Memory B cell (primary cell): ENCODE results near the gene CHMP6.

Experiments used
- ATAC-seq: fragments of 150-1000 bp; cut with Tn5 transposase; 2 replicates; pipeline ENCODE4 v1.10.0; 2021; ENCODE audit warnings: low read depth, mild to moderate bottlenecking, moderate library complexity
- DNase-seq, 2 donors: peaks; one replicate each; pipeline ENCODE4 v3.0.0; 2022; ENCODE audit warnings: low spot score in 2 of 2
- H3K27ac Mint-ChIP-seq: one replicate; pipeline ENCODE4 v1.8.0; 2022; ENCODE audit warnings: mild to moderate bottlenecking, moderate library complexity, mixed read lengths
- H3K27me3 Mint-ChIP-seq: one replicate; pipeline ENCODE4 v1.8.0; 2022; ENCODE audit warnings: mixed read lengths
- H3K36me3 Mint-ChIP-seq: one replicate; pipeline ENCODE4 v1.8.0; 2022; ENCODE audit warnings: mild to moderate bottlenecking, mixed read lengths
- H3K4me1 Mint-ChIP-seq: one replicate; pipeline ENCODE4 v1.8.0; 2022; ENCODE audit warnings: mixed read lengths
- H3K4me3 Mint-ChIP-seq: one replicate; pipeline ENCODE4 v1.8.0; 2022; ENCODE audit warnings: mild to moderate bottlenecking, moderate library complexity, mixed read lengths
- H3K9me3 Mint-ChIP-seq: one replicate; pipeline ENCODE4 v1.8.0; 2022; ENCODE audit warnings: mixed read lengths

The CHMP6 gene

DNA sequence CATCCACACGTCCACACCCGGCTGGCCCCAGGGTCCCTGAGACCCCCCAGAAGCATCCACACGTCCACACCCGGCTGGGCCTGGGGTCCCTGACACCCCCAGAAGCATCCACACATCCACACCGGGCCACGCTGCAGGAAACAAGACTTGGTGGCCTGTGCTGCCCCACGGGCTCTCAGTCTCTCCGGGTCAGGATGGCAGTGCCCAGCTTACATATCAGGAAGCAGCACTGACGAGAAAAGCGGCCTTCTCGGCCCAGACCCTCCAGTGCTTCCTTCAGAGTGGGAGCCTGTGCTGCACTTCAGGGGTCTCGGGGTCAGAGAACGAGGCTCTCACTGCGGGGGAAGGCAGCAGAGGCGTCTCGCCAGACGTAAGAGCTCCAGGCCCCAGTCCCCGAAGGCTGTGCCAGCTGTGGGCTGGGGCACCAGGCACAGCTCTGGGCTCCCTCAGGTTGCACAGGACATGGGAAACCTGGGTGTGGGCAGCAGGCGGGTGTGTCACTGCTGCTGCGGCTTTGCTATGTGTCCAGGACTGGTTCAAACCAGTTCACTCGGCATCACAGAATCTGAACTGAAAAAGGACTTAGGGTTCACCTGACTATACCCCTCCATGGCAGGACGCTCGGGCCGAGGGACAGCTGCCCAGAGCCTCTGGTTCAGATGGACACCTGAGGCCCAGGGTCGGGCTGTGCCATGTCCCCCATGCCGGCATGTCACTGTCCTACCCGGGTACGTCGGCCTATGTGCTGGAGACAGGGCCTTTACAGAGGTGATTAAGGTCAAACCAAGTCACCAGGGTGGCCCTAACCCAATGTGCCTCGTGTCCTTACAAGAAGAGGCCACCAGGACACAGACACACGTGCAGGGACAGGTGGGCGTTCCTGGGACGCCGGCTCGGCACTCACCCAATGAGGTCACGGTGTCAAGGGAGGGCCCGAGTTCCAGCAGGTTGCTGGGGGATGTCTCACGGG, 40.2 kb upstream of the CHMP6 start:
- no peak overlapping the region for H3K27ac Mint-ChIP-seq

DNA sequence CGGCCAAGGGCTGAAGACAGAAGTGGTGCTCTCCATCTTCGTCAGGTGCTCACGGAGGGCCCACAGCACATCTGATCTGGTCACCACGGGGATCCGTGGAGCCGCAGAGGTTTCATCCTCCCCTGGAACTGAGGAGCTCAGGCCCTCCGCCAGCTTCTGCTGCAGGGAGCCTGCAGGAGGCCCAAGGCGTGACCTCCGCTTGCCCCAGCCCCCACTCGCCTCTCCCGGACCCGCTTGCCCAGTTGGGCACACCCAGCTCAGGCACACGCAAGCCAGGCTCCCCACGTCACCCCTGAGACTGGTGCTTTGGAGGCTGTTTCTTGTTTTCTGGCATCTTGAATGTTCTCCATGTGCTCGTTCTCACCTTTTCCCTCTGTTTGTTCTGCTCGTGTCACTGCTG, 39.4 kb upstream of the CHMP6 start:
- no peak overlapping the region for H3K4me3 Mint-ChIP-seq
- DNase-seq, result no peak
- H3K4me1 Mint-ChIP-seq, result no peaks in the 10 kb centered on the region
- H3K27me3 Mint-ChIP-seq, result no peaks in the 10 kb centered on the region
- no peak for ATAC-seq
- H3K36me3 Mint-ChIP-seq, result peaks cover 20% of the 10 kb centered on the region
- H3K27ac Mint-ChIP-seq, result no peak overlapping the region
- no peaks in the 10 kb centered on the region for H3K9me3 Mint-ChIP-seq

More for the DNA sequence above, 40.2 kb upstream of the CHMP6 start:
- Mint-ChIP-seq H3K36me3 (peaks cover 29% of the 10 kb centered on the region), H3K9me3 (no peaks in the 10 kb centered on the region), H3K27me3 (no peaks in the 10 kb centered on the region), H3K4me3 (no peak overlapping the region), H3K4me1 (no peaks in the 10 kb centered on the region)
- ATAC-seq, result no peak
- no peak for DNase-seq

DNA sequence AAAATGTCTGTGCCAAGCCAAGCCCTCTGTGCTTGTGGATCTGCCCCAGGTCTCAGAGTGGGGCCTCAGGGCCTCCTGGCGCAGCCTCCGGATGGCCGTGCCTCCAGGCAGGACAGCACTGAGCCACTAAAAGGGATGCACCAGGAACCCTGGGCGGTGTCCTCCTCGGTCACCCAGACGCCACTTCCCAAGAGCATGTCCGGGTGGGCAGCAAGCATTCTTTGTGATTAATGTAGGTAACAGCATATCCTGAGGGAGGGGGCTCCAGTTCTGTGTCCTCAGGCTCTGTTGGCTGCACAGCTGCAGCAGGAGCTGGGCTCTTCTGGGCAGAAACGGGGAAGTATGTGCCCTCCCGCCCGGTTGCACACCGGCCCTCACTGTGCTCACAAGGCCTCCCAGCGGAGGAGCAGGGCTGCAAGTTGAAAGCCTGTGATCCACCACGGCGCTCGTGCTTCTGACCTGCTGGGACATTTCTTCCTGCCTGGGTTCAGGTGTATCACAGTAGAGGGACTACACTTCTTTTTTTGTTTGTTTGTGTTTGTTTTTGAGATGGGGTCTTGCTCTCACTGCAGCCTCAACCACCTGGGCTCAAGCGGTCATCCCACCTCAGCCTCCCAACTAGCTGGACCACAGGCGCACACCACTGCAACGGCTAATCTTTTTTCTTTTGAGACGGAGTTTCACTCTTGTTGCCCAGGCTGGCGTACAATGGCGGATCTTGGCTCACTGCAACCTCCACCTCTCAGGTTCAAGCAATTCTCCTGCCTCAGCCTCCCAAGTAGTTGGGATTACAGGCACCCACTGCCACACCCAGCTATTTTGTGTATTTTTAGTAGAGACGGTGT, 37.9 kb upstream of the CHMP6 start:
- no peak for DNase-seq
- H3K4me3 Mint-ChIP-seq, result no peak overlapping the region
- no peaks in the 10 kb centered on the region for H3K27me3 Mint-ChIP-seq
- H3K9me3 Mint-ChIP-seq, result no peaks in the 10 kb centered on the region
- peaks cover 18% of the 10 kb centered on the region for H3K36me3 Mint-ChIP-seq
- ATAC-seq, result no peak
- H3K4me1 Mint-ChIP-seq, result no peaks in the 10 kb centered on the region
- no peak overlapping the region for H3K27ac Mint-ChIP-seq

DNA sequence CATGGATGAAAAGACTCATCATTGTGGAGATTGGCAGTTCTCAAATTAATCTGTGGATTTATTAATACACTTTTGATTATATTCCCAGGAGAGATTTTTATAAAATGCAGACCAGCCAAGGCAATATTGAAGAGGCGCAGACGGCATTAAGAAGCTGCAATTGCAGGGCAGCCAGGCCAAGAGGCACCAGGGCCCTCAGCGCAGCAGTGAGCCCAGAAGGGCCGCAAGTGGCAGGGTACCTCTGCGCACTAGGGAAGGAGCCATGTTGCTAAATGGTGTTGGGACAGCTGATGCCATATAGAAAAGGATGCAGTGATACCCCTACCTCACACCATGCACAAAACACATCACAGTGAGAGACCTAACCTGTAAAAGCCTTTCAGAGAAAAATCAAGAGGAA, 36.6 kb upstream of the CHMP6 start:
- H3K27ac Mint-ChIP-seq, result peak overlapping the region; percentile 13

DNA sequence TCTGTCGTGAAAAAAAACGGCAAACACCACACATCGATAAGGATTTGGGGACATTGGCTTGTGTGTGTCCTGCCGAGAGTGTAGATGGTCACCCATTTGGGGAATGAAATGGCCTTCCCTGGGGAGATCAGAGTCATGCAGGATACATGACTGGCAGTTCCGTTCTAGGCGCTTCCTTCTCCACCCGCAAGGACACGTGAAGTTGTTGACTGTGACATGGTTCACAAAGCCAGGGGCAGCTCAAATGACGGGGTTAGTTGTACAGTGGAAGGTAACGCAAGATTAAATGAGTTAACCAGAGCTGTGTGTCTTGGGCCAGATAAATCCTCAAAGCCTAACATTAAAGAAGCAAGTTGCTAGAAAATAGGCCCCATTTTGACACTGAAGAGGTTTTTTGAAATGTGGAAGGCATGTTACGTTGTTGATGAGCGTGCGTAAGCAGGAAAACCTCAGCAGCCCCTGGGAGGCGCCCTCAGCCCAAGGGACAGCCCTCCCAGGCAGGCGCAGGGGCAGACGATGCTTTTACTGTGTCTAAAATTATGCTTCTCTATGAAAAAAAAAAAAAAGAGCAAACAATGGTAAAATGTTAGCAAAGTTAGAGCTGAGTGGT, 35.9 kb upstream of the CHMP6 start:
- H3K36me3 Mint-ChIP-seq, result peaks cover 8% of the 10 kb centered on the region

More for the DNA sequence above, 36.6 kb upstream of the CHMP6 start:
- ATAC-seq (no peak), DNase-seq (no peak)
- Mint-ChIP-seq H3K4me3 (no peak overlapping the region), H3K27me3 (no peaks in the 10 kb centered on the region), H3K4me1 (no peaks in the 10 kb centered on the region), H3K9me3 (no peaks in the 10 kb centered on the region), H3K36me3 (peaks cover 10% of the 10 kb centered on the region)

DNA sequence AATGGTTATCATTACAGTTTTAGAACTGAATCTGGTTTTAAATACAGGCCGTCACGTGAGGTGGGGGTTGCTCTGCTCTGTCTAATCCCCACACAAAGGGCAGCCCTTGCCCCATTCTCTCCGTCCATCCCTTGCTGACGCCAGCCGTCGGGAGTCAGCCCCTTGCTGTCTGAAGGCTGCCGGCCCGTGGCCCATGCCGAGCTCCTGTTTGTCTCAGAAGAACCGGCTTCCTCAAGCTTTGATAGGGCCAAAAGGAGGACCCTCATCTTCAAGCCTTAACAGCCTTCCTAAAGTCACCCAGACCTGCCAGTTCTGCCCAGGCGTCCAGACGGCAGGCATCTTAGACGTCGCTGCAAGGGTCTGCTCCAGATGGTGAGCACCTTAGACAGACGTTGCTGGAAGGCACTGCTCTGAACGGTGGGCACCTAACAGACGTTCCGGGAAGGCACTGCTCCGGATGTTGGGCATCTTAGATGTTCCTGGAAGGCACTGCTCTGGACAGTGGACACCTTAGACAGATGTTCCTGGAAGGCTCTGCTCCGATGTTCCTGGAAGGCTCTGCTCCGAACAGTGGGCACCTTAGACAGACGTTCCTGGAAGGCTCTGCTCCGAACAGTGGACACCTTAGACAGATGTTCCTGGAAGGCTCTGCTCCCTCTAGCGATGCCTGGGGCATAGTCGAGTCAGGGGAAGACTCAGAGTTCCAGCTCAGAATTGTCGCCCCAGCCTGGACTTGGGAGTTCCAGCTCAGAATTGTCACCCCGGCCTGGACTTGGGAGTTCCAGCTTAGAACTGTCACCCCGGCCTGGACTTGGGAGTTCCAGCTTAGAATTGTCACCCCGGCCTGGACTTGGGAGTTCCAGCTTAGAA, 35.1 kb upstream of the CHMP6 start:
- ATAC-seq, result no peak
- Mint-ChIP-seq H3K27me3 (no peaks in the 10 kb centered on the region), H3K36me3 (peaks cover 8% of the 10 kb centered on the region), H3K27ac (peak overlapping the region; percentile 35), H3K4me3 (no peak overlapping the region), H3K9me3 (no peaks in the 10 kb centered on the region), H3K4me1 (no peaks in the 10 kb centered on the region)
- no peak for DNase-seq

More for the DNA sequence above, 35.9 kb upstream of the CHMP6 start:
- ATAC-seq (peak; percentile 71), DNase-seq (no peak)
- H3K27me3 Mint-ChIP-seq, result no peaks in the 10 kb centered on the region
- H3K4me3 Mint-ChIP-seq, result no peak overlapping the region
- H3K9me3 Mint-ChIP-seq, result no peaks in the 10 kb centered on the region
- H3K4me1 Mint-ChIP-seq, result no peaks in the 10 kb centered on the region
- H3K27ac Mint-ChIP-seq, result peak overlapping the region; percentile 35

DNA sequence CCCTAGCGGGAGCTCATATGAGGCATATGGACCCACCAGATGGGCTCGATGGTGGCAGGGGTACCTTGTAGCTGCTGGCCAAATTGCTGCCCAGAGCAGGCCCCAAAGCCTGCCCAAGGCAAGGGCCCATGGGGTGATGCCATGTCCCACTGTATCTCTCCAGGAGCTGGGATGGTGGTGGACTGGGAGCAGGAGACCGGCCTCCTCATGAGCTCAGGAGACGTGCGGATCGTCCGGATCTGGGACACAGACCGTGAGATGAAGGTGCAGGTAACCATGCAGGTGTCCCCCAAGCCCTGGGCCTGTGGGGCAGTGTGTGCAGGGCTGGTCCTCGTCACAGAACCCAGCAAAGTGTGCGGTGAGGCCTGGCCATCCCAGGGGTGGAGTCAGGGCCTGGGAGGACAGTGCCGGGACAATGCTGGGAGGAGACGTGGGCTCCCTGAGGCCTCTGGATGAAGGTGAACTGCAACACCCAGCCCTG, 34.1 kb upstream of the CHMP6 start:
- Mint-ChIP-seq H3K4me3 (no peak overlapping the region), H3K4me1 (no peaks in the 10 kb centered on the region), H3K27me3 (no peaks in the 10 kb centered on the region), H3K9me3 (no peaks in the 10 kb centered on the region), H3K36me3 (peaks cover 6% of the 10 kb centered on the region), H3K27ac (no peak overlapping the region)
- ATAC-seq, result no peak
- DNase-seq, result no peak

DNA sequence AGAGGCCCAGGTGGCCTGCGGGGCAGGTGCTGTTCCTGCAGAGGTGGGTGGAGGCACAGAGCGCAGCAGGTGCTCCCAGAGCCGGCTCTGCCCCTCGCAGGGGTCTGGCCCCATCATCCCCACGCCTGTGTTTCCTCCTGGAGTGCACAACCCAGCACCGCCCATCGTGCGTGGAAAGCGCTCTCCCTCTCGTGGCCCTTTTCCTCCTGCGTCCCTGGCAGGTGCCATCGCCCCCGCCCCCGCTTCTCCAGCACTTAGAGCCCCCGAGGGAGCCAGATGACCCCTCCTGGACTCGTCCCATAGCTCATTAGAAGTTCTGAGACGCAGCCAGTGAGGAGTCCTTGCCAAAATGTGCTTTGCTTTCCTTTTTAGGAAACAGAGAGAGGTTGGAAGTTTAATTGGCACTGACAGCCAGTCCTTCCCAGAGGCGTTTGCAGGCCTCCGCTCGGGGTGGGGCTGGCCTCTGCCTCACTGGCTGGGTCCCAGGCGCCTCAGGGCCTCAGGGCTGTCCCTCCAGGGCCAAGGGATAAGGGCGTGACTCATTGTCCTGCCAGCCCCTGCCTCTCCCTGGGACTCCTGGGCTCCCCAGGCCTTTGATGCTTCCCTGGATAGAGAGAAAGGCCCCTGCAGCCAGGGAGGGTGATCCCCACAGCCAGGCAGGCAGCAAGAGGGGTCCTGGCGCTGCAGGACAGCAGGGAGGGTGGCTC, 32.2 kb upstream of the CHMP6 start:
- Mint-ChIP-seq H3K27me3 (no peaks in the 10 kb centered on the region), H3K9me3 (no peaks in the 10 kb centered on the region), H3K4me3 (no peak overlapping the region), H3K4me1 (no peaks in the 10 kb centered on the region), H3K36me3 (peaks cover 5% of the 10 kb centered on the region), H3K27ac (no peak overlapping the region)
- ATAC-seq (no peak), DNase-seq (no peak)

DNA sequence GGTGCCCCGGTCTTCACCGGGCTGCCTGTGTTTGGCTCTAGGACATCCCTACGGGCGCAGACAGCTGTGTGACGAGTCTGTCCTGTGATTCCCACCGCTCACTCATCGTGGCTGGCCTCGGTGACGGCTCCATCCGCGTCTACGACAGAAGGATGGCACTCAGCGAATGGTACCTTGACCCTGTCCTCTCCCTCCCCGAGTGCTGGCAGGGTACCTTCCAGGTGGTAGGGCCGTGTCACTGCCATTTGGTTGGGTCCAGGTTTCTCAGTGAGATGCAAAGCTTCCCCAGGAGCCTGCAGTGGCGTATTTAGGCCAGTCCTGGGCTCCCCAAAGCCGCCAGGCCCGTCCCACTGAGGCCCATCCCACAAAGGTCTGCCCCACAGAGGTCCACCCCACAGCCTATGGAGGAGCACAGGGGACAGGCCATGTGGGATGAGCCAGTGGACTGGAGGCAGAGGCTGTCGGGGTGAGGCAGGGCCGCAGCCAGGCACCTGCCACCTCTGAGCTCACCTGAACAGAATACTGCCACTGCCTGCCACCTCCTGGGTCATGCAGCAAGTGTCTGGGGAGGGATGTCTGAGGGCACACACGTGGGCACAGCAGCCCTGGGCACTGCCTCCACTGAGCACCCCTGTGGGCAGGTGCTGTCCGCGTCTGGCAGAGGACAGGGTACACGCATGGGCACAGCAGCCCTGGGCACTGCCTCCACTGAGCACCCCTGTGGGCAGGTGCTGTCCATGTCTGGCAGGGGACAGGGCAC, 31.4 kb upstream of the CHMP6 start:
- H3K27ac Mint-ChIP-seq, result no peak overlapping the region
- no peak for ATAC-seq
- no peaks in the 10 kb centered on the region for H3K4me1 Mint-ChIP-seq
- no peaks in the 10 kb centered on the region for H3K9me3 Mint-ChIP-seq
- no peak overlapping the region for H3K4me3 Mint-ChIP-seq
- H3K36me3 Mint-ChIP-seq, result peaks cover 4% of the 10 kb centered on the region
- no peaks in the 10 kb centered on the region for H3K27me3 Mint-ChIP-seq
- DNase-seq, result no peak

DNA sequence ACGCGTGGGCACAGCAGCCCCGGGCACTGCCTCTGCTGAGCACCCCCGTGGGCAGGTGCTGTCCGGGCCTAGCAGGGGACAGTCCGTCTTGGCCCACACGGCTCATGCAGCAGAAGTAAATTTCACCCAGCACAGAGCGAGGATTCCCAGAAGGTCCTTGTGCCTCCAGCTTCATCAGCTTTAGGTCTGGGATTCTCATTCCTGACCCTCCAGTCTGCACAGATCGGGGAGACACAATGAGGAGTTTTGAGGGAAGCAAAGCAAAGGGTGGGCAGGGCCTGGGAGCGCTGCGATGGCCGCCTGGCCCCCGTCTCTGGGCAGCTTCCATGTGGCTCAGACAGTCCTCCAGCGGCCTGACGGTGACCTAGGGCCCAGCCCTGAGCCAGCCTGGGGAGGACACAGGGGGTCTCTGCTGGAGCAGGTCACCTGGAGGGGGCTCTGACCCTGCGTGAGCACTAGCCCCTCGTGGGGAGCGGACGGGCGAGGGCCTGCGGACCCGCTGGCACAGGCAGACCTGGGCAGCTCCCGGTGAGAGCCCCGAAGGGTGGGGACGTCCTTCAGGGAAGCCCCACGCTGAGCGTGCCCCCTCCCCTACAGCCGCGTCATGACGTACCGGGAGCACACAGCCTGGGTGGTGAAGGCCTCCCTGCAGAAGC, 30.7 kb upstream of the CHMP6 start:
- Mint-ChIP-seq H3K4me1 (no peaks in the 10 kb centered on the region), H3K27me3 (no peaks in the 10 kb centered on the region), H3K27ac (no peak overlapping the region), H3K9me3 (no peaks in the 10 kb centered on the region), H3K4me3 (no peak overlapping the region), H3K36me3 (peaks cover 4% of the 10 kb centered on the region)
- DNase-seq (no peak), ATAC-seq (no peak)

DNA sequence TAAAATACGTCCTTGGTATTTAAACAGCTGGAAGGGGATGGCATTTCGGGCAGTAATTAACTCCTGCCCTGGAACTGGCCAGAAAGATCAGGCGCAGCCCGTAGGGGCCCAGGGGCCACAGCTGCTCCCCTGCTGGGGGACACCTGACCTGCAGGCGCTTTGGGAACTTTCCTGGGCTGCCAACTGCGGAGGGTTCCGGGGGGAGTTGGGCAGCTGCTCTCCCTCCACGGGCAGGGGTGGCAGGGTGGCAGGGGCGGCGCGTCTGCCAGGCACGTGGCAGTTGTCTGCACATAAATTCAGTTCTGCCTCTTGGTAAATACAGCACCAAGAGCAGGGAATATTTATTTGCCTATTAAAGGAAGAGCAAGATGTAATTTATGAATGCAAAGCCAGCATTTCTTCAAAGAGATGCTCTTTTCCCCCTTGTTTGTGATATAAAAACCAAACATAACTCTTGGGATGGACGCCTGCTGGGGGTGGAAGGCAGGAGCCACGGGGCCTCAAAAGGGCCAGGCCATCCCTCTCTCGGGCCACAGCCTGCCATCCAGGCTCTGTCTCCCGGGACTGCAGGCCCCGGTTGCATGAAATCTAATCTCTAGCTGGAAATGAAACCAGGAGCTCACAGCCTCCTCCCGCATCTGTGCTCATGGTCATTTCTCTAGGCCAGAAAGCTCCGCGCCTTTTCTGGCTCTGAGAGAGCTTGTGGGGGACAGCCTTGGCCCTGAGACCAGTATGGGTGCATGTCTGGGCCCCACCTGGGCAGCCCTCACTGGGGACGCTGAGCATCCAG, 29.9 kb upstream of the CHMP6 start:
- no peak overlapping the region for H3K4me3 Mint-ChIP-seq
- H3K4me1 Mint-ChIP-seq, result no peaks in the 10 kb centered on the region
- no peak for ATAC-seq
- H3K27me3 Mint-ChIP-seq, result no peaks in the 10 kb centered on the region
- peaks cover 5% of the 10 kb centered on the region for H3K36me3 Mint-ChIP-seq
- no peak for DNase-seq
- no peak overlapping the region for H3K27ac Mint-ChIP-seq
- no peaks in the 10 kb centered on the region for H3K9me3 Mint-ChIP-seq
